ENCODE measurements around the gene HPN. TPM values are rescaled to one million over a fixed set of nuclear protein-coding genes. Genes with fewer than 3 reads are reported as not detected.

HPN gene
- total and polyA plus RNA-seq, 2 of the 13 experiments (the other 11 are each of a cell fraction or from before 2014, with no cell fraction given) = 46.7 to 261 TPM

DNA sequence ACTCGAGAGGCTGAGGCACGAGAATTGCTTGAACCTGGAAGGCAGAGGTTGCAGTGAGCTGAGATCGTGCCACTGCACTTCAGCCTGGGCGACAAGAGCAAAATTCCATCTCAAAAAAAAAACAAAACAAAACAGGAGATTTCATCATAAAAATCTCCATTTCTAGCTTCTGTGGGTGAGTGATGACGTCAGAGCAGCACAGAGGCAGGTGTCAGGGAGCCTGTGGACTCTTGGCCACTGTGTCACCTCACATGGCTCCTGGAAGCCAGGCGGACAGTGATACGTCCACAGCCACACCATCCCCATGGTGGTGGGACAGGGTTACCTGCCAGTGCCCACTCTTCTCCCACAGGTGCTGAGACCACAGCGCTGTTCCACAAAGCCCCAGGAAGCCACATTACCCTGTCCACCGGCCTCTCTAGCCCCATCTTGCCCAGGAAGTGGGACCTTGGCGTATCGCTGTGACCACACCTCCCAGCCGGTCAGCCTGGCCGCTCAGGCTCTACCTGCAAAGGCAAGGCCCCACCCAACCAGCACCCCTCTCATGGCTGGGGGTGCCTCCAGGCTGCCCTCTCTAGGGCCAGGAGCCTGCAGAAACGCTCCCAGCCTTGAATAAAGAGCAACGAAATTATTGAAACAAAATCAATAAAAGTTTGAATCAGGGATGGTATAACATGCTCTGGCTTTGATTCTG lies 71.6 kb downstream of the HPN start (continued):
- no peak for TF ChIP-seq SMAD3 (CRISPR knock-in tag; IDR thresholded peaks at IDR 0.05)
- TF ChIP-seq RXRB (CRISPR knock-in tag; IDR thresholded peaks at IDR 0.05; ENCODE audit: borderline replicate concordance) = no peak
- TF ChIP-seq, protein P1, sequence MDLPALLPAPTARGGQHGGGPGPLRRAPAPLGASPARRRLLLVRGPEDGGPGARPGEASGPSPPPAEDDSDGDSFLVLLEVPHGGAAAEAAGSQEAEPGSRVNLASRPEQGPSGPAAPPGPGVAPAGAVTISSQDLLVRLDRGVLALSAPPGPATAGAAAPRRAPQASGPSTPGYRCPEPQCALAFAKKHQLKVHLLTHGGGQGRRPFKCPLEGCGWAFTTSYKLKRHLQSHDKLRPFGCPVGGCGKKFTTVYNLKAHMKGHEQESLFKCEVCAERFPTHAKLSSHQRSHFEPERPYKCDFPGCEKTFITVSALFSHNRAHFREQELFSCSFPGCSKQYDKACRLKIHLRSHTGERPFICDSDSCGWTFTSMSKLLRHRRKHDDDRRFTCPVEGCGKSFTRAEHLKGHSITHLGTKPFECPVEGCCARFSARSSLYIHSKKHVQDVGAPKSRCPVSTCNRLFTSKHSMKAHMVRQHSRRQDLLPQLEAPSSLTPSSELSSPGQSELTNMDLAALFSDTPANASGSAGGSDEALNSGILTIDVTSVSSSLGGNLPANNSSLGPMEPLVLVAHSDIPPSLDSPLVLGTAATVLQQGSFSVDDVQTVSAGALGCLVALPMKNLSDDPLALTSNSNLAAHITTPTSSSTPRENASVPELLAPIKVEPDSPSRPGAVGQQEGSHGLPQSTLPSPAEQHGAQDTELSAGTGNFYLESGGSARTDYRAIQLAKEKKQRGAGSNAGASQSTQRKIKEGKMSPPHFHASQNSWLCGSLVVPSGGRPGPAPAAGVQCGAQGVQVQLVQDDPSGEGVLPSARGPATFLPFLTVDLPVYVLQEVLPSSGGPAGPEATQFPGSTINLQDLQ (CRISPR knock-in tag; IDR thresholded peaks at IDR 0.05) = no peak
- TF ChIP-seq MEIS1 (CRISPR knock-in tag; IDR thresholded peaks at IDR 0.05; ENCODE audit: borderline replicate concordance) = no peak
- peak; percentile 52; the same call in 1 of the 2 replicates for TF ChIP-seq ZBTB38 (CRISPR knock-in tag; IDR thresholded peaks at IDR 0.05)
- no peak for TF ChIP-seq HOMEZ (CRISPR knock-in tag; IDR thresholded peaks at IDR 0.05; ENCODE audit: low read depth)
- TF ChIP-seq BRD4 (CRISPR knock-in tag; IDR thresholded peaks at IDR 0.05) = no peak
- TF ChIP-seq CREM (IDR thresholded peaks at IDR 0.05) = 0 out of 2 replicates have a peak, but pooled peaks have one; percentile 31
- TF ChIP-seq CREM (CRISPR knock-in tag; IDR thresholded peaks at IDR 0.05) = no peak
- TF ChIP-seq, protein P2, sequence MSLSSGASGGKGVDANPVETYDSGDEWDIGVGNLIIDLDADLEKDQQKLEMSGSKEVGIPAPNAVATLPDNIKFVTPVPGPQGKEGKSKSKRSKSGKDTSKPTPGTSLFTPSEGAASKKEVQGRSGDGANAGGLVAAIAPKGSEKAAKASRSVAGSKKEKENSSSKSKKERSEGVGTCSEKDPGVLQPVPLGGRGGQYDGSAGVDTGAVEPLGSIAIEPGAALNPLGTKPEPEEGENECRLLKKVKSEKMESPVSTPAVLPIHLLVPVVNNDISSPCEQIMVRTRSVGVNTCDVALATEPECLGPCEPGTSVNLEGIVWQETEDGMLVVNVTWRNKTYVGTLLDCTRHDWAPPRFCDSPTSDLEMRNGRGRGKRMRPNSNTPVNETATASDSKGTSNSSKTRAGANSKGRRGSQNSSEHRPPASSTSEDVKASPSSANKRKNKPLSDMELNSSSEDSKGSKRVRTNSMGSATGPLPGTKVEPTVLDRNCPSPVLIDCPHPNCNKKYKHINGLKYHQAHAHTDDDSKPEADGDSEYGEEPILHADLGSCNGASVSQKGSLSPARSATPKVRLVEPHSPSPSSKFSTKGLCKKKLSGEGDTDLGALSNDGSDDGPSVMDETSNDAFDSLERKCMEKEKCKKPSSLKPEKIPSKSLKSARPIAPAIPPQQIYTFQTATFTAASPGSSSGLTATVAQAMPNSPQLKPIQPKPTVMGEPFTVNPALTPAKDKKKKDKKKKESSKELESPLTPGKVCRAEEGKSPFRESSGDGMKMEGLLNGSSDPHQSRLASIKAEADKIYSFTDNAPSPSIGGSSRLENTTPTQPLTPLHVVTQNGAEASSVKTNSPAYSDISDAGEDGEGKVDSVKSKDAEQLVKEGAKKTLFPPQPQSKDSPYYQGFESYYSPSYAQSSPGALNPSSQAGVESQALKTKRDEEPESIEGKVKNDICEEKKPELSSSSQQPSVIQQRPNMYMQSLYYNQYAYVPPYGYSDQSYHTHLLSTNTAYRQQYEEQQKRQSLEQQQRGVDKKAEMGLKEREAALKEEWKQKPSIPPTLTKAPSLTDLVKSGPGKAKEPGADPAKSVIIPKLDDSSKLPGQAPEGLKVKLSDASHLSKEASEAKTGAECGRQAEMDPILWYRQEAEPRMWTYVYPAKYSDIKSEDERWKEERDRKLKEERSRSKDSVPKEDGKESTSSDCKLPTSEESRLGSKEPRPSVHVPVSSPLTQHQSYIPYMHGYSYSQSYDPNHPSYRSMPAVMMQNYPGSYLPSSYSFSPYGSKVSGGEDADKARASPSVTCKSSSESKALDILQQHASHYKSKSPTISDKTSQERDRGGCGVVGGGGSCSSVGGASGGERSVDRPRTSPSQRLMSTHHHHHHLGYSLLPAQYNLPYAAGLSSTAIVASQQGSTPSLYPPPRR (CRISPR knock-in tag; IDR thresholded peaks at IDR 0.05; ENCODE audit: borderline replicate concordance) = no peak
- no peak for TF ChIP-seq ETS1 (CRISPR knock-in tag; IDR thresholded peaks at IDR 0.05)
- TF ChIP-seq ZNF891 (CRISPR knock-in tag; IDR thresholded peaks at IDR 0.05) = no peak
- TF ChIP-seq ZNF800 (CRISPR knock-in tag; IDR thresholded peaks at IDR 0.05) = no peak
- no peak for TF ChIP-seq IRF2 (CRISPR knock-in tag; IDR thresholded peaks at IDR 0.05)
- TF ChIP-seq ZNF703 (CRISPR knock-in tag; IDR thresholded peaks at IDR 0.05; ENCODE audit: borderline replicate concordance) = no peak
- no peak for TF ChIP-seq ONECUT2 (CRISPR knock-in tag; IDR thresholded peaks at IDR 0.05)
